Measurements from ENCODE around the gene YEATS4.

- TF ChIP-seq CTCF (IDR thresholded peaks at IDR 0.05) = no peak
- TF ChIP-seq POLR2A (IDR thresholded peaks at IDR 0.05) = no peak
These were observed 32.8 kb downstream of the YEATS4 start for GRCh38 chr12:69392179-69392928.
